ENCODE results near the gene ARSJ.

The ARSJ gene

GRCh38 chr4:113979148-113979904 is at the start of gene ARSJ:
Gene ARSJ, minus strand, starts transcription at chr4:113979647. Its CDS starts 813 bp downstream, at chr4:113978834.
- Histone ChIP-seq H3K4me1 (ENCODE audit: control insufficient read depth, low read length) (no peaks in the 10 kb centered on the region), H4K20me1 (ENCODE audit: control insufficient read depth, insufficient read depth, low read depth, low read length) (no peaks in the 10 kb centered on the region), H3K9me2 (replicated peaks; ENCODE audit: control insufficient read depth, low read length) (no peaks in the 10 kb centered on the region), H3K4me2 (ENCODE audit: low read length) (no peak within 1 kb of the TSS), H3F3A (ENCODE audit: control insufficient read depth, insufficient read depth) (no peaks in the 10 kb centered on the region), H3K9me3 (ENCODE audit: control insufficient read depth, insufficient read depth, low read length) (no peaks in the 10 kb centered on the region), H3K79me2 (ENCODE audit: control insufficient read depth, low read length) (no peaks in the 10 kb centered on the region), H3K4me3 (ENCODE audit: low read length) (no peak within 1 kb of the TSS), H3K27ac (ENCODE audit: low read depth, low read length) (no peak within 1 kb of the TSS), H3K27me3 (ENCODE audit: control insufficient read depth, low read length) (no peaks in the 10 kb centered on the region), H3K36me3 (ENCODE audit: control insufficient read depth, low read length) (no peaks in the 10 kb centered on the region)
- no peak for TF ChIP-seq CTCF (IDR thresholded peaks at IDR 0.05; ENCODE audit: low read depth, low read length, poor library complexity, severe bottlenecking)
- no peak for TF ChIP-seq EZH2phosphoT487 (IDR thresholded peaks at IDR 0.05; ENCODE audit: borderline replicate concordance, low read length)

GRCh38 chr4:114028071-114028470 is 48.6 kb upstream of the ARSJ start:
- H3K36me3 ChIP-seq (ENCODE audit: control insufficient read depth, low read length): no peaks in the 10 kb centered on the region

GRCh38 chr4:114027596-114027995 is 48.1 kb upstream of the ARSJ start:
- H3K27me3 ChIP-seq (ENCODE audit: control insufficient read depth, low read length): peaks cover 2% of the 10 kb centered on the region; the same call in 1 of the 2 replicates
- H3K9me3 ChIP-seq (ENCODE audit: control insufficient read depth, insufficient read depth, low read length): no peaks in the 10 kb centered on the region
- no peaks in the 10 kb centered on the region for H3K4me1 ChIP-seq (ENCODE audit: control insufficient read depth, low read length)
- H3K36me3 ChIP-seq (ENCODE audit: control insufficient read depth, low read length): no peaks in the 10 kb centered on the region
- H3K4me3 ChIP-seq (ENCODE audit: low read length): no peak overlapping the region
- H3K79me2 ChIP-seq (ENCODE audit: control insufficient read depth, low read length): no peaks in the 10 kb centered on the region
- TF ChIP-seq EZH2phosphoT487 (IDR thresholded peaks at IDR 0.05; ENCODE audit: borderline replicate concordance, low read length): no peak
- no peak for TF ChIP-seq CTCF (IDR thresholded peaks at IDR 0.05; ENCODE audit: low read depth, low read length, poor library complexity, severe bottlenecking)
- H3K4me2 ChIP-seq (ENCODE audit: low read length): no peak overlapping the region
- no peak overlapping the region for H3K27ac ChIP-seq (ENCODE audit: low read depth, low read length)
- H4K20me1 ChIP-seq (ENCODE audit: control insufficient read depth, insufficient read depth, low read depth, low read length): no peaks in the 10 kb centered on the region
- no peaks in the 10 kb centered on the region for H3K9me2 ChIP-seq (replicated peaks; ENCODE audit: control insufficient read depth, low read length)
- no peaks in the 10 kb centered on the region for H3F3A ChIP-seq (ENCODE audit: control insufficient read depth, insufficient read depth)

More at GRCh38 chr4:114028071-114028470, 48.6 kb upstream of the ARSJ start:
- Histone ChIP-seq H3K9me2 (replicated peaks; ENCODE audit: control insufficient read depth, low read length) (no peaks in the 10 kb centered on the region), H3K79me2 (ENCODE audit: control insufficient read depth, low read length) (no peaks in the 10 kb centered on the region), H3K4me2 (ENCODE audit: low read length) (no peak overlapping the region), H3F3A (ENCODE audit: control insufficient read depth, insufficient read depth) (no peaks in the 10 kb centered on the region), H3K9me3 (ENCODE audit: control insufficient read depth, insufficient read depth, low read length) (no peaks in the 10 kb centered on the region), H3K27ac (ENCODE audit: low read depth, low read length) (no peak overlapping the region), H3K4me1 (ENCODE audit: control insufficient read depth, low read length) (no peaks in the 10 kb centered on the region), H4K20me1 (ENCODE audit: control insufficient read depth, insufficient read depth, low read depth, low read length) (no peaks in the 10 kb centered on the region), H3K4me3 (ENCODE audit: low read length) (no peak overlapping the region), H3K27me3 (ENCODE audit: control insufficient read depth, low read length) (peaks cover 2% of the 10 kb centered on the region; the same call in 1 of the 2 replicates)
- TF ChIP-seq EZH2phosphoT487 (IDR thresholded peaks at IDR 0.05; ENCODE audit: borderline replicate concordance, low read length): no peak
- TF ChIP-seq CTCF (IDR thresholded peaks at IDR 0.05; ENCODE audit: low read depth, low read length, poor library complexity, severe bottlenecking): no peak

Measured in DOHH2 (cell line).